Neural cell (in vitro differentiated cells): ENCODE measurements around the gene SV2C.

ENCODE experiments used
- CTCF ChIP-seq: fragments of 450-650 bp; IDR thresholded peaks from 2 replicates; pipeline ENCODE4 v1.5.1; 2014; ENCODE audit warnings: antibody characterized with exemption, mild to moderate bottlenecking, moderate library complexity; ENCODE audit not compliant: poor library complexity, severe bottlenecking
- EP300 ChIP-seq: fragments of 450-650 bp; conservative IDR thresholded peaks from 2 replicates; pipeline ENCODE4 v1.6.1; 2014; ENCODE audit warnings: antibody characterized with exemption, mild to moderate bottlenecking, moderate library complexity; ENCODE audit not compliant: poor library complexity, severe bottlenecking
- EZH2 ChIP-seq: fragments of 200-600, 300-800 bp; shearing (Covaris generic), sonication (generic); IDR thresholded peaks from 2 replicates; pipeline ENCODE4 v1.6.1; 2014; ENCODE audit warnings: antibody characterized with exemption, low read length, borderline replicate concordance, mild to moderate bottlenecking; ENCODE audit not compliant: insufficient read depth, poor library complexity, severe bottlenecking
- MXI1 ChIP-seq: fragments of 450-650 bp; conservative IDR thresholded peaks from 2 replicates; pipeline ENCODE4 v1.6.1; 2014; ENCODE audit warnings: antibody characterized with exemption, mild to moderate bottlenecking; ENCODE audit not compliant: poor library complexity, severe bottlenecking
- POLR2AphosphoS5 ChIP-seq: IDR thresholded peaks from 2 replicates; pipeline ENCODE4 v1.6.1; 2012
- REST ChIP-seq: IDR thresholded peaks from 2 replicates; pipeline ENCODE4 v1.6.1; 2012; ENCODE audit warnings: borderline replicate concordance
- SMC3 ChIP-seq: fragments of 450-650 bp; conservative IDR thresholded peaks from 2 replicates; pipeline ENCODE4 v1.6.1; 2014; ENCODE audit warnings: antibody characterized with exemption, mild to moderate bottlenecking, moderate library complexity; ENCODE audit not compliant: poor library complexity
- TAF1 ChIP-seq: IDR thresholded peaks from 2 replicates; pipeline ENCODE4 v1.6.1; 2012; ENCODE audit warnings: low read depth

- TF ChIP-seq EZH2 (no peak), CTCF (no peak), POLR2AphosphoS5 (no peak), SMC3 (no peak), TAF1 (no peak), EP300 (no peak), REST (no peak), MXI1 (no peak)
Observed at GRCh38 chr5:76365561-76365960, 282.4 kb downstream of the SV2C start.
